PC-3 (cell line): Measurements from ENCODE around the gene CRYGB.
"Not testable (repeated sequence)": the region's sequence is repeated elsewhere in the genome, so short reads cannot be mapped to it uniquely, and the experiment has no call there.

Source experiments
- CTCF ChIP-seq: fragments of 300-600 bp; sonication (generic); conservative IDR thresholded peaks from 2 replicates; pipeline ENCODE4 v1.5.1; 2017; ENCODE audit warnings: antibody characterized with exemption, low read depth, mild to moderate bottlenecking, low read length
- EZH2 ChIP-seq: fragments of 300-600 bp; sonication (generic); IDR thresholded peaks from one replicate; pipeline ENCODE4 v1.6.1; 2017; ENCODE audit warnings: antibody characterized with exemption, mild to moderate bottlenecking, low read length; ENCODE audit not compliant: unreplicated experiment

DNA sequence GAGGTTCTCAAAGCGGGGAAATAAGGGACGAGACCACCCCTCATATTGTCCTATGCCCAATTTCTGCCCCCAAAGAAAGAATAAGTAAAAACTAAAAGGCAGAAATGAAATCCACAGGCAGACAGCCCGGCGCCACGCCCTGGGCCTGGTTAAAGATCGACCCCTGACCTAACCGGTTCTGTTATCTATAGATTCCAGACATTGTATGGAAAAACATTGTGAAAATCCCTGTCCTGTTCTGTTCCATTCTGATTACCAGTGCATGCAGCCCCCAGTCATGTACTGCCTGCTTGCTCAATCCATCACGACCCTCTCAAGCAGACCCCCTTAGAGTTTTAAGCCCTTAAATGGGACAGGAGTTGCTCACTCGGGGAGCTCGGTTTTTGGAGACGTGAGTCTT is 28.6 kb downstream of the CRYGB start:
- TF ChIP-seq CTCF, EZH2: not testable (repeated sequence)
